ENCODE results near the gene CCDC188. TPM values are rescaled to one million over a fixed set of nuclear protein-coding genes. Genes with fewer than 3 reads are reported as not detected.

The CCDC188 gene
- total RNA-seq = not detected

GRCh38 chr22:20150381-20151275 is at the start of gene CCDC188:
Gene CCDC188 (minus strand): TSS chr22:20151055. CDS start chr22:20150986, 69 bp downstream.
- DNase-seq (ENCODE audit: low spot score) (no peak), ATAC-seq (no peak)

DNA sequence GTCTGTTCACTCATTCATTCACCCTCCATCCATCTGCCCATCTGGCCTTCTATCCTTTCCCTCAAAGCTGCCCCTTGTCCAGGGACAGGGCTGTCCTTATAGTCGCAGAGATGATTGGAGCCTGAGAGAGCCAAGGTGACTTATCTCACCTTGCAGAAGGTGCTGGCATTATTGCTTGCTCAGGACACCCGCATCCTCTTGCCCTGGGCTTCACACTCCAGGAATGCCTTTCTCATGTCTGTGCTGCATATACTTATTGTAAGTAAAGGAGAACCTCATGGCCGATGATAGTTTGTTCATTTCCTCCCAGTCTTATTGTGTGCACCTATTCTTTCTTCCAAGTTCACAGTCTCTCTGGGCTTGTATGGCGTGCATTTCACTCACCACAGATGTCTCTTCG is 49.1 kb upstream of the CCDC188 start:
- ATAC-seq = no peak
- no peak for DNase-seq (ENCODE audit: low spot score)

GRCh38 chr22:20199413-20199842 is 48.6 kb upstream of the CCDC188 start:
- DNase-seq (ENCODE audit: low spot score) = no peak
- no peak for ATAC-seq

DNA sequence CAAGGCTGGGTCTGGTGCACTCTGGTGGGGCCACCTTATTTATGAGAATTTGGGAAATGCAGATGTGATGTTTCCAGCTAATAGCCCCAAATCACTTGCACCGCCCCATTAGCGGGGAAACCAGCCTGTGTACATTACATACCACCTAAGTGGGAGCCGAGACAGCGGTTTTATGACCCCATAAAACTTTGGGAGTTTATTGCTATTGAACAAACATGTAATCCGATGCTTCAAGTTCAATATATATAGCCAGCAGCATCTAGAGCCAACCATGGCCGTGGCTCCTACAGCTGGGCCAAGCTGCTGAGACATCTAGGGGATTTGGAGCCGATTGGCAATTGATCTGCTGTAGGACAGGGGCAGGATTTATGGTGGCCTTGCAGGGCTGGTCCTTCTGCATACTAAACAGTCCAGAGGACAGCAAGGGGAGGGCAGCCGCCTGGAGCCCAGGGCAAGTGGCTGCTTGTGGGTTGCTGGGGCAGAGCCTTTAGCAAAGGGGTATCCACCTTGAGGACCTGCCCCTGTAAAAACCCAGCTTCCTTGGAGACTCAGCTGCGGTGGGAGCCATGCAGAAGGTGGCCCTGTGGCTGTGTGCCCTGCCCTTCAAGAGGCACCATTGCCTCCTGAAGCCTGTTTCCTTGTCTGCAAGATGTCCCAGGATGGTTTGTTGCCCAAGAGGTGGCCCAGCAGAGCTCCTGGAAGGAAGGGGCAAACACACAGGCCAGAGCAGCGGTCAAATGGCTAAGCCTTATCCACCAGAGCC is 47.9 kb upstream of the CCDC188 start:
- DNase-seq (ENCODE audit: low spot score) (no peak), ATAC-seq (no peak)

GRCh38 chr22:20197407-20198030 is 46.7 kb upstream of the CCDC188 start:
- peak; percentile 67 for ATAC-seq
- DNase-seq (ENCODE audit: low spot score) = no peak

DNA sequence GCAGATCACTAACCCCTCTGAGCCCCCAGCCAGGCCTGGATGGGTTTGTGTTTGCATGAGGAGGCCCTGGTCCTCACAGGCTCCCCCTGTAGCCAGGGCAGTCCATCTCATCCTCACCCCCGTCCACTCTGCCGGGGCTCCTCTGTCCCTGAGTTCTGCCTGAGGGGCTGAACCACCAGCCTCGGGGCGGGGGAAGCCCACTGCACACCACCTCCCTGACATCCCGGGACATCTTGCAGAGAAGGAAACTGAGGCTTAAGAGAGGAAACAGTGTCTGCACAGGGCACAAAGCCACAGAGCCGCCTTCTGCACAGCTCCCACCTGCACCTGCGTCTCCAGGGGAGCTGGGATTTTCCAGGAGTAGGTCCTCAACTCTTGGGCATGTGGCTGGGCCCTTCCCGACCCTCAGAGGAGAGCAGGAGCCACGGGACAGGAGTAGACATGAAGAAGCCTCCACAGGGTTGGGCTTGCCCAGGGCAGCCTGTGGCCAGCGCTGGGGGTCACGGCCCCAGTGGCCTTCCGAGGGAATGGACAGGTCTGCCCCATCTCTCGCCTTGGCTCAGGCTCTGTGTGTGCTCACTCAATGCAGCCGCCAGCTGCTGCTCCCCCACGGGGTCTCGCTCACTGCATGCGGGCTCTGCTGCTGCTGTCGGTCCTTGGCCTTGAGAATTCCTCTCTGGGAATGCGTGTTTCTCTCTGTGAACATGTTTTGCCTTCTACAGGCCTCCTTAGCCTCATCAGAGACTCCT is 45.4 kb upstream of the CCDC188 start:
- ATAC-seq (peak; percentile 73), DNase-seq (ENCODE audit: low spot score) (no peak)

DNA sequence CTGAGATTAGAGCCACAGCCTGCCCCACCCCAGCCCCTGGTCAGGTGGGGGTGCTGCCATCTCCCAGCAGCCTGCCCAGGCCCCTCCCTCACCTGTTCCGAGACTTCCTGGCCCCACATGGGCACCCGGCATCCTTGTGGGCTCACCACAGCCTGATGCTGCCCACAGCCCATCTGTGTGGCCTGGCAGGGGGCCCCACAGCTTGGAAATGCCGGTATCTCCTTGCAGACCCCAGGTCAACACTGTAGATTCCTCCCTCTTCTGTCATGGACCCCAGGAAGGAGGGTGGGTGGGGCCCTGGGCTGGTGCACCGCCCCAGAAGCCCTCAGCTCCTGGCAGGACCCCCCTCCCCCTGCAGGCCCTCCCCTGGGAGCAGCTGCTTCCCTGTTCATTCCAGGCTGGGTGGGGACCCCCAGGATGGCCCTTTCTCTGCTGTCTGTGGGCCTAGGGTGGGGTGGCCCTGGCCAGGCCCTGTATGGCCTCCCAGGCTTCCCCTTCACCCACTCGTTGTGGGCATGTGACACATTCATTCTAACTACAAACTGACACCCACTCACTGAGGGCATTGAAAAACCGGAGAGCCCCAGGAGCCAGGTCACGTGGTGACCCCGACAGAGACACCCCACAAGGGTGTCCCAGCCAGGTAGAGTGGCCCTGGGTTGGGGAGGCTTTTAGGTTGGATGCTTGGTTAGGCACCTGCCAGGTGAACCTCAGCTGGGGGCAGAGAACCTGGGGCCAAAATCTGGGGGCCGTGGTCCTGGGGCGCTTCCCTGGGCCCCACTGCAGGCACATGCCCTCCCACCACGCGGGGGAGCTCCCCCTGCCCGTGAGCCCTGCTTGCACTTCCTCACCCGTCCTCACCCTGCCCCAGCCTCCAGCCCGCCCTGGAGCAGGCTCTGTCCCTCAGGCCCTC is 44.1 kb upstream of the CCDC188 start:
- ATAC-seq (no peak), DNase-seq (ENCODE audit: low spot score) (no peak)

DNA sequence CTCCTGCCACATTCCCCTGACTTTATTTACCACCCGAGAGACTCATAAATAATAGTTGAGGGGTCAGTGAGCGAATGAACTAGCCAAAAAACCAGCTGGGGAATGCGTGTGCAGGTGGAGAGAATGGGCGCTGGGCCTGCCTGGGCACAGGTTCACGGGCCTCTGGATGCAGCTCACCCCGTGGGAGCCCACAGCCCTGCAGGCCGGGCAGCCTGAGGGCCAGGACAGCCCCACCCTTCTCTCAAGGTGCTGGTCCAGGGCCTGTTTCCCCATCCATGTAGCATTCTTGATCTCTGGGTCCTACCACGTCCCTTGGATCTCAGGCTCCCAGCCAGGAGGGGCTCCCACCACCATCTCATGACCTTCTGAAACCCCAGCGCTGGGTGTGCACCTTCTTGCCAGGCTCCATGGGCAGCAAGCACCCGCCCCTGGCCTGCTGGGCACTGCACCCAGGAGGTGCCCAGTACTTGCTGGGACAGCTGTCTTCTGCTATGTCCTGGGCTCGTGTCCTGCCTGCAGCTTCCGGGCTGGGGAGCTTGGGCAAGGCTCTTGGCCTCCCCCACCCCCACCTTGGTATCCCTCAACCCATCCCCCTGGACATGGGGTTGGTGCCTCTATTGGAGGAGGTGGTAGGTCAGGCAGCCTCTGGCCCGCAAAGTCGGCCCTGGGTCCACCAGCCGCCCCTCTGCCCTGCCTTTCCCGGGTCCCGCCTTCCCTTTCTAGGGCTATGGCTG is 43.1 kb upstream of the CCDC188 start:
- DNase-seq (ENCODE audit: low spot score) = no peak
- no peak for ATAC-seq

- ATAC-seq (peak; percentile 41), DNase-seq (ENCODE audit: low spot score) (no peak)
These were observed 42.3 kb upstream of the CCDC188 start for GRCh38 chr22:20192972-20193760.

GRCh38 chr22:20192293-20192971 is 41.6 kb upstream of the CCDC188 start:
- no peak for DNase-seq (ENCODE audit: low spot score)
- ATAC-seq = no peak

GRCh38 chr22:20191803-20192202 is 40.9 kb upstream of the CCDC188 start:
- DNase-seq (ENCODE audit: low spot score) = no peak
- no peak for ATAC-seq

GRCh38 chr22:20191000-20191515 is 40.2 kb upstream of the CCDC188 start:
- DNase-seq (ENCODE audit: low spot score) = no peak
- ATAC-seq = no peak

GRCh38 chr22:20188567-20188877 is 37.7 kb upstream of the CCDC188 start:
- ATAC-seq (no peak), DNase-seq (ENCODE audit: low spot score) (no peak)

- DNase-seq (ENCODE audit: low spot score) (peak; percentile 68), ATAC-seq (peak; percentile 64)
These were observed 37.1 kb upstream of the CCDC188 start for GRCh38 chr22:20187777-20188566.

DNA sequence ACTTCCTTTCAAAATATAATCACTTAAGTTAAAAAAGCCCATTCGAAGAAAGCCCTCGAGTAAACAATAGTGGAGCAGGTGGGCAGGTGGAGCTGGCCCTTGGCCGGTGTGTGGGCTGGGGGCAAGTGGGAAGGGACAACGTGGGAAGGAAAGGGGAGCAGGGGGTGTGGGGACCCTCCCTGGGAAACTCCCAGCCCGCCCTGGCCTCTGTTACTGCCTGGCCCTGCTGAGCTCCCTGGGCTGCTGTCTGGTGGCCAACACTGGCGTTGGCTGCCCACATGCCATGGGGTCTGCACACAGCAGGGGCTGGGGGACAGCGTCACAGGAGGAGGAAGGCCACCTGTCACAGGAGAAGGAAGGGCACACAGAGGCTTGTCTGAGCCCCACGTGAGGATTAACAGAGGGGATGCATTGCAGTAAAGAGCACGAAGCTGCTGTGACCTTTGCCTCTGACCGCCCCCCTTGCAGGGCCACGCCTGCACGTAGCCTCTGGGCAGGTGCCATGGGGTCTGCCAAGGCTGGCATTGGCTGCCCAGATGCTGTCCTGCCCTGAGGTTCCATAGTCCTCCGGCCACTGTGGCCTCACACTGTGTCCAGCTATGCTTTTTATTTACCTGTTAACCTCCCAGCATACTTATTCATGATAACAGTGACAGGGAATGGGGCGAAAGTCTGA is 36.2 kb upstream of the CCDC188 start:
- ATAC-seq (peak; percentile 85), DNase-seq (ENCODE audit: low spot score) (peak; percentile 88)

DNA sequence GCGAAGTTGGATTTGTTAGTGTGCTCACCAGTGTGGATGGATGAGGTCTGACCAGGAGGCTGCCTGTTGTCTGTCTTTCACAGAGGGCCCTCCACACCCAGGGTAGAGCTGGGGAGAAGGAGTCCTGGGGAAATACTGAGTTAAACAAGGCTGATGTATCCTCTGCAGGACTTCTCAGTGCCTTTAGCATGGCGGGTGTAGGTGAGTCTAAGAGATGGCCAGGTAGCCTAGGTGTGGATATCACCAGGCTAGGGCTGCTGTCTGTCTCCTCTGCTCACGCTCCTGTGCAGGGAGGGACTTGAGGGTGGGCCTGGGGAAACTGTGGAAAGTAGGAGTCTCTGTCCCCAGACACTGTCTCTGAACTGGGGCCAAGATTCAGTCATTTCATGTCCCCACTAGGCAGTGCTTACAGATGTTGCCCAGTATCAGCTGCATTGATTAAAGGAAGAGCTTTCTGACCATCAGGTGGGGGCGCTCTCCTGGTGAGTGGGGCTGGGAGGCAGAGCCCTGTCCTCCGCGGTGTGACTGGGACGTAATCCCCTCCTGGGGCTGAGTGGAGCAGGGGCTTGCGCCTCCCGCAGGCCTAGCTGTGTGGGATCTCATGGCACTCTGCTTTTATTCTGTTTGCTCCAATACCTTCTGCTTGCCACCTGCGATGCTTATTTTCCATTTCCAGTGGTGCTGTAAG is 35.5 kb upstream of the CCDC188 start:
- ATAC-seq = no peak
- no peak for DNase-seq (ENCODE audit: low spot score)
